Choroid plexus epithelial cell (primary cell): ENCODE measurements around the gene CYP26C1.

Experiments
- DNase-seq: peaks from one replicate; pipeline ENCODE4 v3.0.0-alpha.2; 2010; ENCODE audit warnings: low read depth
- H3K4me3 ChIP-seq: 2 replicates; pipeline ENCODE4 v1.5.1; 2011; ENCODE audit warnings: low read depth, mild to moderate bottlenecking, control low read depth, low read length, moderate library complexity
- TF ChIP-seq, protein P1 (sequence below): conservative IDR thresholded peaks from 2 replicates; pipeline ENCODE4 v1.5.1; 2011; ENCODE audit warnings: low read depth, mild to moderate bottlenecking, control low read depth, inconsistent platforms, low read length, moderate library complexity

Gene CYP26C1

DNA sequence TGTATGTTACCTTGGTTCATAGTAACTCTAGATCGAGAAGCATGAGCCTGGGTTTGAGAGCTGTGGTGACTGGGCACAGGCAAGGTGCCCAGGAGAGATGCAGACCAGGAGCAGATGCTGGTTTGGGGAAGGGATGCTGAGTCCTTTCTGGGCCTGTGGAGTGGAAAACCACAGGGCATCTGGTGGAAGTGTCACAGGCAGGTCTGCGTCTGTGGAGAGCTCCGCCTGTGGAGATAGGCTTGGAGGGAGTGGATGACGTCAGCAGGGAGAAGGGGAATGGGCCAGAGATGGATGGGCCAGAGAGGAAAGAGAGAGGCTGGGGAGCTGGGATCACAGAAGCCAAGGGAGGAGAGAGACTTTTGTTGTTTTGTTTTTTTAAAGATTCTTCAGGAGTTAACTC lies 27.9 kb downstream of the CYP26C1 start:
- no peak for DNase-seq
- TF ChIP-seq, protein P1, sequence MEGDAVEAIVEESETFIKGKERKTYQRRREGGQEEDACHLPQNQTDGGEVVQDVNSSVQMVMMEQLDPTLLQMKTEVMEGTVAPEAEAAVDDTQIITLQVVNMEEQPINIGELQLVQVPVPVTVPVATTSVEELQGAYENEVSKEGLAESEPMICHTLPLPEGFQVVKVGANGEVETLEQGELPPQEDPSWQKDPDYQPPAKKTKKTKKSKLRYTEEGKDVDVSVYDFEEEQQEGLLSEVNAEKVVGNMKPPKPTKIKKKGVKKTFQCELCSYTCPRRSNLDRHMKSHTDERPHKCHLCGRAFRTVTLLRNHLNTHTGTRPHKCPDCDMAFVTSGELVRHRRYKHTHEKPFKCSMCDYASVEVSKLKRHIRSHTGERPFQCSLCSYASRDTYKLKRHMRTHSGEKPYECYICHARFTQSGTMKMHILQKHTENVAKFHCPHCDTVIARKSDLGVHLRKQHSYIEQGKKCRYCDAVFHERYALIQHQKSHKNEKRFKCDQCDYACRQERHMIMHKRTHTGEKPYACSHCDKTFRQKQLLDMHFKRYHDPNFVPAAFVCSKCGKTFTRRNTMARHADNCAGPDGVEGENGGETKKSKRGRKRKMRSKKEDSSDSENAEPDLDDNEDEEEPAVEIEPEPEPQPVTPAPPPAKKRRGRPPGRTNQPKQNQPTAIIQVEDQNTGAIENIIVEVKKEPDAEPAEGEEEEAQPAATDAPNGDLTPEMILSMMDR, result no peak
- H3K4me3 ChIP-seq, result no peak overlapping the region

DNA sequence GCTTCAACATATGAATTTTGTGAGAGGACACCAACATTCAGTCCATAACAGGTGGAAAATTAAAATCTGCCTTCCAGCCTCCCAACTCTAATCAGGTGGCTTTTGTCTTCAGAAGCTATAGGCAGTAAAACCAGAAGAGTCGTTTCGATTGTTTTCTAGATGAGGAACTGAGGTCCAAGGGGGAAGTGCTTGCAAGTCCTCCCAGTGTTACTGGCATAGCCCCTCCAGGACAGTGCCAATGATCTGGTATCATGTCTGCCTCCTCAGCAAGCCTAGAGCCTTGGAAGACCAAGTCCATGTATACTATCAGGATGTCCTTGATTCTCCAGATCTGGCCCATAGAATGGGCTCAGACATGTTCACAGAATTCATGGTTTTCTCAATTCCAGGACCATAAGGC lies 30.0 kb downstream of the CYP26C1 start:
- no peak overlapping the region for H3K4me3 ChIP-seq
- no peak for DNase-seq
- TF ChIP-seq, protein P1, result no peak

DNA sequence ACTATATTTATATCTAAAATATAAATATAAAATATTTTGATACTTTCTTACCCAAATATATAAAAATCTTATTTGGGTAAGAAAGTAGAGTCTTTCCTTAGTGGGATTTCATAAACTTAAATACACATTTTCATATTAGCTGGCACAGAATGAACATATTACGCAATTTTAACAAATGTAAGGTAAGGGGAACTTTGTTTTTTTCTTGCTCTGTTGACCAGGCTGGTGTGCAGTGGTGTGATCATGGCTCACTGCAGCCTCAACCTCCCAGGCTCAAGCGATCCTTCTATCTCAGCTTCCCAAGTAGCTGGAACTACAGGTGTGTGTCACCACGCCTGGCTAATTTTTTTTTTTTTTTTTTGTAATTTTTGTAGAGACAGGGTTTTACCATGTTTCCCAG lies 31.4 kb downstream of the CYP26C1 start:
- TF ChIP-seq, protein P1, result no peak
- no peak for DNase-seq
- no peak overlapping the region for H3K4me3 ChIP-seq

DNA sequence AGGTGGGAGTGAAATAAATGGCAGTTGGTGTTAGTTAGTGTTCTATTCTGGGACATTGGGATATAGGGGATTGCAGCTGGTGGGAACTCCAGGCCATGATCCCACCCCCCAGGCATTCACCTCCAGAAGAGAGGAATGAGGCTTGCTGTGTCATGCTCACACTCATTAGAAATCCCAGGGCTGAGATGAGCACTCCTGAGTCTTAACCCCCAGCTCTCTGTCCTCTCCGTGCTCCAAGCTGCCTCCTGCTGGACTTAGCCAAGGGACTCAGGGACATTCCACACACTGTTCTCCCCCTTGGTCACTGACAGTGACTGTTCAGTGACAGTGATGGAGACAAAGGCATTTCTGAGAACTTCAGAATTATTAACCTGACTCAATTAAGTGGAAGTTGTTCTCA lies 34.6 kb downstream of the CYP26C1 start:
- no peak overlapping the region for H3K4me3 ChIP-seq
- DNase-seq, result no peak
- TF ChIP-seq, protein P1, result no peak

DNA sequence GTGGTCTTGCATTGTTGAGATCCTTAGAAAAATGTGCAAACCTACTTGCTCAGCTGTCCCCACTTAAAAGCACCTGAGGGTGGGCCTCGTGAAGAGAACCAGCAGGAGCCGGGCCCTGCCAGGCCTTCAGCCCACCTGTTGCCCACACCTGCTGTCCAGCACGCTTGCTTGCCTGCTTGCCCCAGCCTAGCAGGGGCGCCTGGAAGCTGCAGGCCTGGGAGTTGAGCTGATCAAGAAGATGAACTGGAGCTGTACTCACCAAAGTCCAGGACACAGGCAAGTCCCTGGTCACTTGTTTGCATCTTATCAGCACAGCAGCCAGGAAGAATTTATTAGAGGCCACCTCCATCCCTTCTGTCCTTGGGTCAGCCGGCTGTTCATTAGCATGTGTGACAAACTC lies 36.3 kb downstream of the CYP26C1 start:
- TF ChIP-seq, protein P1, result no peak
- DNase-seq, result no peak
- H3K4me3 ChIP-seq, result no peak overlapping the region

DNA sequence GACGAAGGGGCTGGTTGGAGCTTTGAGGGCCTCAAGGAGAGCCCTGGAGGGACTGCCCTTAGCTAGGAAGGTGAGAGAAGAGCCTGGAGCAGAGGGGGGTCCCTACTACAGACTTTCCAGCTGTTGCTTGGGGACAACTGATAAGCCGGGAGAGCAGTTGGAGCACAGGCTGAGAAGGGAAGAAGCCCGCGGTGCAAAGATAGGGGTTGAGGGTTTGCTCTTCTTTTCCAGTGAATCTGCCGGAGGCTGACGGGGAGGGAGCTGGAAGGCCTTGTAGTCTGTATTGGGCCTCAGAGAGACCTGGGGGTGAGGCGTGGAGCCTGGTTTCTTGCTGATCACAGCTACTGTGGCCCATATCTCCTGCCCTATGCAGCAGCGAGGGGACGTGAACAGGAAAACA lies 36.8 kb downstream of the CYP26C1 start:
- no peak for DNase-seq
- H3K4me3 ChIP-seq, result no peak overlapping the region
- TF ChIP-seq, protein P1, result no peak

DNA sequence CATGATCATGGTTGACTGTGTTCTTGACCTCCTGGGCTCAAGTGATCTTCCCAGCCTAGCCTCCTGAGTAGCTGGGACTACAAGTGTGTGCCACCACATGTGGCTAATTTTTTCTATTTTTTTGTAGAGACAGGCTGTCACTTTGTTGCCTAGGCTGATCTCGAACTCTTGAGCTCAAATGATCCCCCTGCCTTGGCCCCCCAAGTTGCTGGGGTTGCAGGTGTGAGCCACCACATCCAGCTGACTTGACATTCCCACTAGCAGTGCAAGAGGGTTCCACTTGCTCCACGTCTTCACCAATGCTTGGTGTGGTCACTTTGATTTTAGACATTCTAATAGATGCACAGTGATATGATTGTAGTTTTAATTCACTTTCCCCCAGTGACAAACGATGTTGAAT lies 38.2 kb downstream of the CYP26C1 start:
- no peak overlapping the region for H3K4me3 ChIP-seq
- DNase-seq, result no peak
- TF ChIP-seq, protein P1, result no peak
